Measurements from ENCODE around the gene RPS10.

DNA sequence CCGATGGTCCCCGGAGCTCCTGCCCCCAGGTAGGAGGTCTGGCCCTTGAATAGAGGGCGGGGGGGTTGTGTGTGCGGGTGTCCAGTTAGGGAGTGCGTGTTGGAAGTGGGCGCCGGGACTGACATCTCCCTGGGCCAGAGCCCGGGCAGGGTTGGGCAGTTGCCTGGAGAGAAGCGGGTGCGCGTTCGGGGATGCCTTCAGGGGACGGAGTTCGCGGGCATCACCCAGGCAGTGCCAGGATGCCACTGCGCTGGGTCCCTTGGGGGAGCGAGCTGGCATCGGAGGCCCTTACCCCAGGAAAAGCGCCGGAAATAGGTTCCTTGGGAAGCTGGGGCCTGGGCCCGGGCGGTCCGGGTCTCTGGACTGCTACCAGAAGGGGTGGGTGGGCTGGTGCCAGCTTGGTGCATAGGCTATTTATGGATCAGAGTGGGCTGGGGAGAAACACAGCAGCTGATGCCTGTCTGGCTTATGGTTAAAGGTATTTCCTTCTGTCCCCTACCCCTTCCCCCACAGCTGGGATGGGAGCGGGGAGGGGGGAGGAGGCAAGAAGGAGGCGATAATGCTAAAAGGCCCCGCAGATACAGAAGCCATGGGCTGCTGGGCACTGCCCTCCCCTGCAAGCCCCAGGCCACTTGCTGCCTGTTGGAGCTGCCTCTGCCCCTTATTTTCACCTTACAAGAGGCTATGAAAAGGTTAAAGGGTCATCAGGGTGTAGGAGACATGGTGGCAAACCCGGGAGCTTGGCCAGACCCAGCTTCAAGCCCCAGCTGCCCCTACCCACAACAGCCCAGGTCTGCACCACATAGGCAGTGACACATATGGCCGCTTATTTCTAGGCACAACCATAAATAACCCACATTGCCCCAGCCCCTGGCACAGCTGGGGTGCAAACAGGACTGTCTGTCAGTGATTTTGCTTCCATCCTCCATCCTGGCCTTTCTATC, 40.6 kb upstream of the RPS10 start:
- TF ChIP-seq, protein P1, sequence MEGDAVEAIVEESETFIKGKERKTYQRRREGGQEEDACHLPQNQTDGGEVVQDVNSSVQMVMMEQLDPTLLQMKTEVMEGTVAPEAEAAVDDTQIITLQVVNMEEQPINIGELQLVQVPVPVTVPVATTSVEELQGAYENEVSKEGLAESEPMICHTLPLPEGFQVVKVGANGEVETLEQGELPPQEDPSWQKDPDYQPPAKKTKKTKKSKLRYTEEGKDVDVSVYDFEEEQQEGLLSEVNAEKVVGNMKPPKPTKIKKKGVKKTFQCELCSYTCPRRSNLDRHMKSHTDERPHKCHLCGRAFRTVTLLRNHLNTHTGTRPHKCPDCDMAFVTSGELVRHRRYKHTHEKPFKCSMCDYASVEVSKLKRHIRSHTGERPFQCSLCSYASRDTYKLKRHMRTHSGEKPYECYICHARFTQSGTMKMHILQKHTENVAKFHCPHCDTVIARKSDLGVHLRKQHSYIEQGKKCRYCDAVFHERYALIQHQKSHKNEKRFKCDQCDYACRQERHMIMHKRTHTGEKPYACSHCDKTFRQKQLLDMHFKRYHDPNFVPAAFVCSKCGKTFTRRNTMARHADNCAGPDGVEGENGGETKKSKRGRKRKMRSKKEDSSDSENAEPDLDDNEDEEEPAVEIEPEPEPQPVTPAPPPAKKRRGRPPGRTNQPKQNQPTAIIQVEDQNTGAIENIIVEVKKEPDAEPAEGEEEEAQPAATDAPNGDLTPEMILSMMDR (IDR thresholded peaks at IDR 0.05; ENCODE audit: insufficient read depth, low read length): no peak
- no peak for TF ChIP-seq GABPA (IDR thresholded peaks at IDR 0.05; ENCODE audit: low read depth)
- TF ChIP-seq POLR2AphosphoS5 (IDR thresholded peaks at IDR 0.05; ENCODE audit: low read depth): no peak
- TF ChIP-seq, protein P2, sequence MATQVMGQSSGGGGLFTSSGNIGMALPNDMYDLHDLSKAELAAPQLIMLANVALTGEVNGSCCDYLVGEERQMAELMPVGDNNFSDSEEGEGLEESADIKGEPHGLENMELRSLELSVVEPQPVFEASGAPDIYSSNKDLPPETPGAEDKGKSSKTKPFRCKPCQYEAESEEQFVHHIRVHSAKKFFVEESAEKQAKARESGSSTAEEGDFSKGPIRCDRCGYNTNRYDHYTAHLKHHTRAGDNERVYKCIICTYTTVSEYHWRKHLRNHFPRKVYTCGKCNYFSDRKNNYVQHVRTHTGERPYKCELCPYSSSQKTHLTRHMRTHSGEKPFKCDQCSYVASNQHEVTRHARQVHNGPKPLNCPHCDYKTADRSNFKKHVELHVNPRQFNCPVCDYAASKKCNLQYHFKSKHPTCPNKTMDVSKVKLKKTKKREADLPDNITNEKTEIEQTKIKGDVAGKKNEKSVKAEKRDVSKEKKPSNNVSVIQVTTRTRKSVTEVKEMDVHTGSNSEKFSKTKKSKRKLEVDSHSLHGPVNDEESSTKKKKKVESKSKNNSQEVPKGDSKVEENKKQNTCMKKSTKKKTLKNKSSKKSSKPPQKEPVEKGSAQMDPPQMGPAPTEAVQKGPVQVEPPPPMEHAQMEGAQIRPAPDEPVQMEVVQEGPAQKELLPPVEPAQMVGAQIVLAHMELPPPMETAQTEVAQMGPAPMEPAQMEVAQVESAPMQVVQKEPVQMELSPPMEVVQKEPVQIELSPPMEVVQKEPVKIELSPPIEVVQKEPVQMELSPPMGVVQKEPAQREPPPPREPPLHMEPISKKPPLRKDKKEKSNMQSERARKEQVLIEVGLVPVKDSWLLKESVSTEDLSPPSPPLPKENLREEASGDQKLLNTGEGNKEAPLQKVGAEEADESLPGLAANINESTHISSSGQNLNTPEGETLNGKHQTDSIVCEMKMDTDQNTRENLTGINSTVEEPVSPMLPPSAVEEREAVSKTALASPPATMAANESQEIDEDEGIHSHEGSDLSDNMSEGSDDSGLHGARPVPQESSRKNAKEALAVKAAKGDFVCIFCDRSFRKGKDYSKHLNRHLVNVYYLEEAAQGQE (IDR thresholded peaks at IDR 0.05; ENCODE audit: insufficient replicate concordance, low read depth): no peak

Measured in HL-60 (cell line).